H9 (cell line): Measurements from ENCODE around the gene CTNNBL1. TPM values are rescaled to one million over a fixed set of nuclear protein-coding genes. Genes with fewer than 3 reads are reported as not detected.

ENCODE experiments used
- DNase-seq: peaks from one replicate; pipeline ENCODE4 v3.0.0-alpha.2; 2017
- H2AFZ ChIP-seq: one replicate; pipeline ENCODE4 v1.6.1; 2013; ENCODE audit warnings: mild to moderate bottlenecking, low read length, control low read depth, moderate library complexity
- H2AK5ac ChIP-seq: 2 replicates; pipeline ENCODE4 v1.6.1; 2013; ENCODE audit warnings: low read length, control low read depth, mixed read lengths; ENCODE audit not compliant: insufficient read length
- H2BK120ac ChIP-seq: one replicate; pipeline ENCODE4 v1.6.1; 2013; ENCODE audit warnings: low read depth, mild to moderate bottlenecking, low read length, control low read depth, inconsistent platforms; ENCODE audit not compliant: poor library complexity, severe bottlenecking
- H2BK12ac ChIP-seq: 2 replicates; pipeline ENCODE4 v1.6.1; 2013; ENCODE audit warnings: low read length, control low read depth, mixed read lengths, low read depth; ENCODE audit not compliant: insufficient read length
- H2BK15ac ChIP-seq: 2 replicates; pipeline ENCODE4 v1.6.1; 2013; ENCODE audit warnings: low read depth, low read length, control low read depth
- H2BK20ac ChIP-seq: one replicate; pipeline ENCODE4 v1.6.1; 2013; ENCODE audit warnings: low read depth, mild to moderate bottlenecking, low read length, control low read depth, inconsistent platforms; ENCODE audit not compliant: poor library complexity, severe bottlenecking
- H2BK5ac ChIP-seq: 2 replicates; pipeline ENCODE4 v1.6.1; 2013; ENCODE audit warnings: low read length, control low read depth, mixed read lengths; ENCODE audit not compliant: insufficient read length
- H3K14ac ChIP-seq: 2 replicates; pipeline ENCODE4 v1.6.1; 2013; ENCODE audit warnings: low read length, control low read depth; ENCODE audit not compliant: insufficient read depth
- H3K18ac ChIP-seq: 2 replicates; pipeline ENCODE4 v1.6.1; 2013; ENCODE audit warnings: low read depth, mild to moderate bottlenecking, mixed read lengths, low read length, control low read depth; ENCODE audit not compliant: insufficient read length
- H3K23ac ChIP-seq: 2 replicates; pipeline ENCODE4 v1.6.1; 2013; ENCODE audit warnings: low read length, control low read depth, mixed read lengths, low read depth; ENCODE audit not compliant: insufficient read length
- H3K23me2 ChIP-seq: 2 replicates; pipeline ENCODE4 v1.6.1; 2013; ENCODE audit warnings: low read depth, mild to moderate bottlenecking, mixed read lengths, low read length, control low read depth; ENCODE audit not compliant: insufficient read length, poor library complexity, severe bottlenecking
- H3K27ac ChIP-seq: 2 replicates; pipeline ENCODE4 v1.5.1; 2013; ENCODE audit warnings: low read length, control low read depth, mixed read lengths, low read depth; ENCODE audit not compliant: insufficient read length
- H3K27me3 ChIP-seq: 2 replicates; pipeline ENCODE4 v1.6.1; 2013; ENCODE audit warnings: low read length, control low read depth, inconsistent platforms; ENCODE audit not compliant: insufficient read depth
- H3K4ac ChIP-seq: 2 replicates; pipeline ENCODE4 v1.6.1; 2013; ENCODE audit warnings: low read depth, mild to moderate bottlenecking, control low read depth, inconsistent platforms, low read length, moderate library complexity
- H3K4me1 ChIP-seq: 2 replicates; pipeline ENCODE4 v1.6.1; 2013; ENCODE audit warnings: low read length, control low read depth, inconsistent platforms; ENCODE audit not compliant: insufficient read depth
- H3K4me2 ChIP-seq: 2 replicates; pipeline ENCODE4 v1.6.1; 2013; ENCODE audit warnings: low read length, control low read depth, mixed read lengths; ENCODE audit not compliant: insufficient read length, insufficient read depth
- H3K56ac ChIP-seq: 2 replicates; pipeline ENCODE4 v1.6.1; 2013; ENCODE audit warnings: low read depth, mild to moderate bottlenecking, mixed read lengths, low read length, control low read depth; ENCODE audit not compliant: insufficient read length
- H3K79me1 ChIP-seq: 2 replicates; pipeline ENCODE4 v1.6.1; 2013; ENCODE audit warnings: low read depth, mild to moderate bottlenecking, moderate library complexity, low read length, control low read depth, inconsistent platforms; ENCODE audit not compliant: insufficient read depth, poor library complexity, severe bottlenecking
- H3K79me2 ChIP-seq: 2 replicates; pipeline ENCODE4 v1.6.1; 2013; ENCODE audit warnings: low read length, control low read depth, inconsistent platforms; ENCODE audit not compliant: insufficient read depth
- H3K9ac ChIP-seq: 2 replicates; pipeline ENCODE4 v1.6.1; 2013; ENCODE audit warnings: low read length, control low read depth, mixed read lengths; ENCODE audit not compliant: insufficient read length; ENCODE audit errors: extremely low read depth
- H3K9me3 ChIP-seq: one replicate; pipeline ENCODE4 v1.6.1; 2013; ENCODE audit warnings: low read depth, low read length, inconsistent platforms; ENCODE audit not compliant: control insufficient read depth
- H3T11ph ChIP-seq: one replicate; pipeline ENCODE4 v1.6.1; 2013; ENCODE audit warnings: mild to moderate bottlenecking, low read length, control low read depth, inconsistent platforms
- H4K20me1 ChIP-seq: one replicate; pipeline ENCODE4 v1.6.1; 2013; ENCODE audit not compliant: control insufficient read depth, insufficient read length, insufficient read depth
- H4K5ac ChIP-seq: 2 replicates; pipeline ENCODE4 v1.6.1; 2013; ENCODE audit warnings: low read depth, mild to moderate bottlenecking, mixed read lengths, low read length, control low read depth; ENCODE audit not compliant: insufficient read length
- H4K8ac ChIP-seq: replicated peaks from 2 replicates; pipeline ENCODE4 v1.6.1; 2013; ENCODE audit warnings: low read length, control low read depth, mixed read lengths, low read depth; ENCODE audit not compliant: insufficient read length
- H4K91ac ChIP-seq: 2 replicates; pipeline ENCODE4 v1.6.1; 2013; ENCODE audit warnings: low read depth, mild to moderate bottlenecking, moderate library complexity, mixed read lengths, low read length, control low read depth; ENCODE audit not compliant: insufficient read length
- H3K27ac Mint-ChIP-seq, 3 experiments: 2 replicates in 2 of 3; 3 replicates in 1 of 3; pipeline ENCODE4 v1.8.0; 2020 to 2021; ENCODE audit warnings: mixed read lengths in 3 of 3, mild to moderate bottlenecking in 1 of 3, moderate library complexity in 1 of 3
- H3K27me3 Mint-ChIP-seq: 2 replicates; pipeline ENCODE4 v1.8.0; 2021; ENCODE audit warnings: low read depth, mild to moderate bottlenecking, moderate library complexity, mixed read lengths
- H3K36me3 Mint-ChIP-seq, 3 experiments: 2 replicates in 2 of 3; 3 replicates in 1 of 3; pipeline ENCODE4 v1.8.0; 2020 to 2021; ENCODE audit warnings: low read depth in 3 of 3, mixed read lengths in 3 of 3; ENCODE audit not compliant: insufficient read depth in 1 of 3
- H3K4me1 Mint-ChIP-seq, 2 experiments: 2 replicates each; pipeline ENCODE4 v1.8.0; 2020; ENCODE audit warnings: mixed read lengths in 2 of 2
- H3K4me3 Mint-ChIP-seq, 2 experiments: 2 replicates in 1 of 2; 3 replicates in 1 of 2; pipeline ENCODE4 v1.8.0; 2020 to 2021; ENCODE audit warnings: mild to moderate bottlenecking in 2 of 2, mixed read lengths in 2 of 2, moderate library complexity in 1 of 2
- H3K9me3 Mint-ChIP-seq, 2 experiments: 2 replicates in 1 of 2; 3 replicates in 1 of 2; pipeline ENCODE4 v1.8.0; 2020; ENCODE audit warnings: mild to moderate bottlenecking in 2 of 2, mixed read lengths in 2 of 2, moderate library complexity in 1 of 2
- CTCF ChIP-seq: fragments of 200-600 bp; sonication (generic); conservative IDR thresholded peaks from 3 replicates; pipeline ENCODE4 v1.8.0; 2021; ENCODE audit warnings: antibody characterized with exemption, mild to moderate bottlenecking
- WGBS: extraction: QIAGEN DNeasy Blood & Tissue Kit; methylation state at CpG from one replicate; pipeline ENCODE4 v1.1.7; 2013; ENCODE audit warnings: missing lambda C conversion rate, low lambda C conversion rate, mixed read lengths; ENCODE audit not compliant: insufficient read length; ENCODE audit errors: extremely low coverage; 5-methylcytosine and 5-hydroxymethylcytosine counted together
- total RNA-seq: library from RNA; stranded (reverse); gene quantifications from 2 replicates; pipeline ENCODE4 v1.2.1, GENCODE V29; 2021

Gene CTNNBL1
- total RNA-seq, 1 experiment from 2014 or later, result 67.2 TPM

DNA sequence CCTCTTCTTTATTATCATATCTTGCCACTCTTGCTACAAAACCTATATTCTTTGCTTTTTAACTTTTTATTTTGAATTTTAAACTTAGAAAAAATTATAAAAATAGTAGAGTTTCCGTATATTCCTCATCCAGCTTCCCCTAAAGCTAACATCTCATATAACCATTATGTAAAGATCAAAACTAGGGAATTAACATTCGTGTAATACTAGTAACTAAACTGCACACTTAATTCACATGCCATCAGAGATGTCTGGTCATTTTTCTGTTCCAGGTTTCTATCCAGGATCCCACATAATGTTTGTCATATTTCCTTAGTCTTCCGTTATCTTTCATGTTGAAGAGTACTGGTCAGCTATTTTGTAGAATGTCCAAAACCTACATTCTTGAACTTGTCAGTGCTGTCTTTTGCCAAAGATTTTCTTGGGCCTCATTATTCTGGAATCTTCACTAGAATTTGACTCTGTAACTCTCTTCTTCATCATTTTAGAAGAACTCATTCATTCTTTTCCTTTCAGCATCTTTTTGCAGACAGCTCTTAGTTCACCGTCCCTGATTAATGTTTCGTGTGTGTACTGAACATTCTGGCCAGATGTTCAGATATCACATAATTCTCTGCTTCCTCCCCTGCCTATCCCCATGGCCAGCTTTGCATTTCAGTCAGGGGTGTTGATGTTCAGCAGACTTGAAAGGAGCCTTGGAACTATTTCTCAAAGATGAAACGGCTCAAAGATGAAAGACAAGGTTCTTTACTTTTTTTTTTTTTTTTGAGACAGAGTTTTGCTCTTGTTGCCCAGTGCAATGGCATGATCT is 9.4 kb downstream of the CTNNBL1 start:
- no peak for TF ChIP-seq CTCF
- no peak overlapping the region for H4K91ac ChIP-seq
- H3K27me3 ChIP-seq, result no peaks in the 10 kb centered on the region
- H3T11ph ChIP-seq, result no peak overlapping the region
- H3K9me3 ChIP-seq, result no peaks in the 10 kb centered on the region
- H2BK15ac ChIP-seq, result no peak overlapping the region
- no peak overlapping the region for H3K23ac ChIP-seq
- no peak overlapping the region for H4K5ac ChIP-seq
- no peaks in the 10 kb centered on the region for H3K27me3 Mint-ChIP-seq
- no peak overlapping the region for H3K14ac ChIP-seq
- H3K18ac ChIP-seq, result no peak overlapping the region
- no peak overlapping the region for H2AFZ ChIP-seq
- H2BK20ac ChIP-seq, result no peak overlapping the region
- peaks cover 0 to 7% (median 6%) of the 10 kb centered on the region in 3 experiments; a peak in 4 of 7 replicates for H3K36me3 Mint-ChIP-seq
- no peak overlapping the region for H3K27ac Mint-ChIP-seq
- H4K8ac ChIP-seq, result no peak overlapping the region
- DNase-seq, result no peak
- no peak overlapping the region for H2BK120ac ChIP-seq
- no peak overlapping the region for H2BK12ac ChIP-seq
- H3K9me3 Mint-ChIP-seq, result peaks cover 4 to 9% of the 10 kb centered on the region in 2 experiments; a peak in 3 of 5 replicates
- peaks cover 6% of the 10 kb centered on the region; the same call in 1 of the 2 replicates for H3K79me2 ChIP-seq
- no peak overlapping the region for H3K27ac ChIP-seq
- no peaks in the 10 kb centered on the region for H3K23me2 ChIP-seq
- no peak overlapping the region for H3K4me3 Mint-ChIP-seq
- H3K9ac ChIP-seq, result no peak overlapping the region
- H2BK5ac ChIP-seq, result no peak overlapping the region
- H3K4me2 ChIP-seq, result no peak overlapping the region
- H4K20me1 ChIP-seq, result no peaks in the 10 kb centered on the region
- no peak overlapping the region for H3K4ac ChIP-seq
- no peak overlapping the region for H3K56ac ChIP-seq
- no peaks in the 10 kb centered on the region for H3K4me1 ChIP-seq
- H3K79me1 ChIP-seq, result no peaks in the 10 kb centered on the region
- no peak overlapping the region for H2AK5ac ChIP-seq
- H3K4me1 Mint-ChIP-seq, result peaks cover 0 to 4% of the 10 kb centered on the region in 2 experiments; a peak in 2 of 4 replicates
- WGBS, result no CpG with 5 or more reads among the region's 6 CpGs
